ENCODE measurements around the gene NTMT1.
"Not testable (repeated sequence)": the region's sequence is repeated elsewhere in the genome, so short reads cannot be mapped to it uniquely, and the experiment has no call there.

The NTMT1 gene

DNA sequence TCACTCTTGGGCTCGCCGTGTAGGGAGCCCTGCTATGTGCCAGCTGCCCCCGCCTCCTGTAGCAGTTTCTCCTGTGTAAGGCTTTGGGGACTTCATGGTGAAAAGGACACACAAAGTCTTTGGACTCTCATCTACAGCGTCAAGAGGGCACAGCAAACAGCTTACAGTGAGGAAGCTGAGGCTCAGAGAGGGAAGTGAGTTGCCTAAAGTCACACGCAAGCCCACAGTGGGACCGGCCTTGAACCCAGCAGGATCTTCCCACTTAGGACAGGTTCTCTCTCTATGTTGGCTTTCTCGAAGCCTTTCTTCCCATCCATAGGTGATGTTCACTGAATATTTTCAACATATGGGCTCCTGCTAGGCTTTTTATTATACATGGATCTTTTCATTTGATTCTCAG, 29.7 kb downstream of the NTMT1 start:
- DNase-seq = no peak

- DNase-seq = no peak
These were observed 30.9 kb downstream of the NTMT1 start for GRCh38 chr9:129656795-129657390.

- no peak for DNase-seq
These were observed 35.1 kb downstream of the NTMT1 start for GRCh38 chr9:129661029-129661428.

GRCh38 chr9:129662239-129662638, 36.3 kb downstream of the NTMT1 start:
- DNase-seq = not testable (repeated sequence)

- DNase-seq = no peak
These were observed 38.9 kb downstream of the NTMT1 start for GRCh38 chr9:129664746-129665388.

DNA sequence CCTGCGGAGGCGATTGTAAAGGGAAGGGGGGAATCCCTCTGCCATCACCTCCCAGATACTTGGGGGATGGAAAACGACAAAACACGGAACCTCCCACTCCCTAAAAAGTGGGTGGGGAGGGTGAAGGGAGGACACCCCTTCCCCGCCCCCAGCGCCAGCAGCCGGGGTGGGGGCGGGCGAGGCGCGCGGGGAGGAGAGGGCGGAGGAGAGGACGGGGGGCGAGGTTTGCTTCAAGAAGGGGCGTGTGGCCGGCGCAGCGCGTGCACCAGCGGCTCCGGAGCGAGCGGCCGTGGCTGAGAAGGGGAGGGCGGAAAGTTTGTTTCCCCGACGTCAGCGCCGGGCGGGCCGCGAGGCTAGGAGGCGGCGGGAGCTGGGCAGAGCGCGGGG, 39.4 kb downstream of the NTMT1 start, which contains the start of gene PRRX2:
PRRX2 (plus strand) TSS at position 259 of the 387 bp plus-strand sequence. CDS start 221 bp downstream, outside the sequence.
- no peak for DNase-seq

DNA sequence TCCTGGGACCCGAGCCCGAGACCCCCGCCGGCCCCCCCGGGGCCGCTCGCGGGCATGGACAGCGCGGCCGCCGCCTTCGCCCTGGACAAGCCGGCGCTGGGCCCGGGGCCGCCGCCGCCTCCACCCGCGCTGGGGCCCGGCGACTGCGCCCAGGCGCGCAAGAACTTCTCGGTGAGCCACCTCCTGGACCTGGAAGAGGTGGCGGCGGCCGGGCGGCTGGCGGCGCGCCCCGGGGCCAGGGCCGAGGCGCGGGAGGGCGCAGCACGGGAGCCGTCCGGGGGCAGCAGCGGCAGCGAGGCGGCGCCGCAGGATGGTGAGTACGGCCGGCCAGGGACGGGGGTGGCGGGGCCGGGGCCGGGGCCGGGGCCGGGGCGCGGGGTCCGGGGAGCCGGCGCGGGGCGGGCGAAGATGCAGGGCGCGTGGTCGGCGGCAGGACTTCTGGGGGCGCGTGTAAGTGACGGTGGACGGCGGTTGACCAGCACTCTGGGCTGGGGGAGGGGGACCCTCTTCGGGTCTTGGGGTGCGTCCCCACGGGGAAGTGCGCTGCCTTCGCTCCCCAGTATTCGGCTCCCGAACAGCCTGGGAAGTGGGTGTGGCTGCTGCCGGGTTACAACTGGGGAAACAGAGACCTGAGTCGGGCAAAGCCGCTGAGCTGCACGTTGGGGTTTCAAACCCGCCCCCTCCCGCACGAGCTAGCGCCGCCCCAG, 40.0 kb downstream of the NTMT1 start:
- no peak for DNase-seq

DNA sequence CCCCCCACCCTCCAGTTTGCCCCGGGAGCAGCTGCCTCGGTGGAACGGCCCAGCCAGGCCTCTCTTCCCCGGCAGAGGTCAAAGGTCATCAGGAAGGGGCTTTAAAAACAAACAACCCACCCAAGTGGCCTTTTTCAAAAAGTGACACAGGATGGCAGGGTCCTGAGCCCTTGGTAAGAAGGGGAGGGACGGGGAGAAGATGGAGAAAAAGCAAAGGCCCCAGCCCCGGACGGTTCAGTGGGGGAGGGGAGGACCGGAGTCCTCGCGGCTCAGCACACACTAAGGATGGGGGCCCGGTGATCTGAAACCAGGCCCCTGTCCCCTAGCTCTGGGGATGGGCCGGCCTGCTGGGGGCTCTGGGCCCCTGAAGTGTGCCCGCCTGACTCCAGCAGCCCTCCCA, 40.6 kb downstream of the NTMT1 start:
- DNase-seq = no peak

GRCh38 chr9:129667378-129667777, 41.4 kb downstream of the NTMT1 start:
- no peak for DNase-seq

DNA sequence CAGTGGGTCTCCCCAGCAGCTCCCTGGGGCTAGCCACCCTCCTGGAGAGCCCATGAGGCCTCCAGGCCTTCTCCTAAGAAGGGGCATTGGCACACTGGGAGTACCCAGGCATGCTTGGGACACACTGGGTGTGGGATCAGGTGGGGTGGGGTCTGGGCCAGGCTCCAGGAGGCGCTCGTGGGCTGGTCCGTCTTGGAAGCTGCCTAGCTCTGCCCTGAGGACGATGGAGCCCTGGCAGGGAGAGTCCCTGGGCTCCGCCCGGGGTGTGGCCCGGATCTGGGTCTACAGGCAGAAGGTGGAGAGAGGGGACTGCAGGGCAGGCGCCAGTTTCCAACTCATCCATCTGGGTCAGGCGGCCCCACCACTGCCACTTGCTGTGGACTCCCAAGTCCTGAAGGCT, 41.9 kb downstream of the NTMT1 start:
- no peak for DNase-seq

DNA sequence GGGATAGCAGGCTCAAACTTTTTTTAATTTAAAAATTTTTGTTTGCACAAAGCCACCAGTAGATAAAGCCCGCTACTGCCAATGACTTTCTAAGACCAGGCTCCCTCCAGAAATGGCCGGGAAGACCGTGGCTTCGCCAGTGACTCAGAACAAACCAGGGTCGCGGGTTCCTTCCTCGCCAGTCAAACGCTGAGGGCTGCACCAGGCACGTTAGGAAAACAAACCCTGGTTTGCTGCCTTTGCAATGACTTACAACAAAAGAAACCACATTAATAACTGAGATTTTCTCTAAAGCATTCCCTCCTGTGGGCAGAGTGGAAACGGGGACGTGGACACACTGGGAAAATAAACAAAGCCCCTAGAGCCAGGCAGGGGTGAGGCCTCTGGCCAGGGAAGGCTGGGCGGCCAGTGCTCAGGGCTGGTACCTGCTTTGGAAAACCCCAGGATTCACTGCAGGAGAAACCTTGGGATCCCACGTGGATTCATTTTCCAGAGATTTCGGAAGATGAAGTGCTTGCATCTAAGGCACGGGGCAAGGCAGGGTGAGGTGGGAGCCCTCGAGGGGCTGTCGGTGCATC, 43.3 kb downstream of the NTMT1 start:
- no peak for DNase-seq

GRCh38 chr9:129669946-129670345, 44.0 kb downstream of the NTMT1 start:
- no peak for DNase-seq

GRCh38 chr9:129671065-129671464, 45.1 kb downstream of the NTMT1 start:
- no peak for DNase-seq

GRCh38 chr9:129671519-129671918, 45.6 kb downstream of the NTMT1 start:
- no peak for DNase-seq

- no peak for DNase-seq
These were observed 46.7 kb downstream of the NTMT1 start for GRCh38 chr9:129672702-129673101.

- no peak for DNase-seq
These were observed 47.6 kb downstream of the NTMT1 start for GRCh38 chr9:129673602-129674001.

- no peak for DNase-seq
These were observed 48.3 kb downstream of the NTMT1 start for GRCh38 chr9:129674229-129674628.

- DNase-seq = no peak
These were observed 49.7 kb downstream of the NTMT1 start for GRCh38 chr9:129675620-129676019.

DNA sequence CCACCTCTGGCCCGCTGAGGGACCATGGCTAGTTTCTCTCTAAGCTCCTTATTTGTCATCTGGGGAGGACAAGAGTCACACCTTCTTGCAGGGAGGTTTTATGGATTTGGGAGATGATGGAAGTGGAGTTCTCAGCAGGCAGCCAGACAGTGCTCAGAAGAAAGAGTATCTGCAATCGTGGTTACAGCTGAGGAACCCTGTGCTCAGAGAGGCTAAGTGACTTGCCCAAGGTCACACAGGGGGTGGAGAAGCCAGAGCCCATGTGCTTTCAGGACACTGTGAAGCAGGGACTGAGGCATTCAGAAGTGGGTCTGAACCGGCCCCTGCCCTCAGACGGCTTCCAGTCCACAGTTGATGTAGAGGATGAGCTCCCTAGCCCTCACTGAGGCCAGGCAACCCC, 50.3 kb downstream of the NTMT1 start:
- no peak for DNase-seq

DNA sequence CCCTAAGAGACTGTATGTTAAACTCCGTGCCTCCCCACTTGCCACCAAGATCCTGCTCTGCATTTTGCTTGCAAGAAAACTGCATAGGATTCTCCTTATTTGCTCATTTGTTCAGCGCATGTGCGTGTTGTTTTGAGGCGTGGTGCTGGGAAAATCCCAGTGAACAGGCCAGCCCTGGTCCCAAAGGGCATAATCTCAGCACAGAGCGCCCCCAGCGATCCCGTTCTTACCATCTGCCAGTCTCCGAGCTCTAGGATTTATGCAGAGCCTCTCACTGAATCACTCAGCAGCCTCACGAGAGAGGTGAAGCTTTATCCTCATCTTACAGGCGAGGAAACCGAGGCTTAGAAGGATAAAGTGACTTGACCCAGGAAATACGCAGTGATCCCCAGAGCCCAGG, 51.0 kb downstream of the NTMT1 start:
- no peak for DNase-seq

DNA sequence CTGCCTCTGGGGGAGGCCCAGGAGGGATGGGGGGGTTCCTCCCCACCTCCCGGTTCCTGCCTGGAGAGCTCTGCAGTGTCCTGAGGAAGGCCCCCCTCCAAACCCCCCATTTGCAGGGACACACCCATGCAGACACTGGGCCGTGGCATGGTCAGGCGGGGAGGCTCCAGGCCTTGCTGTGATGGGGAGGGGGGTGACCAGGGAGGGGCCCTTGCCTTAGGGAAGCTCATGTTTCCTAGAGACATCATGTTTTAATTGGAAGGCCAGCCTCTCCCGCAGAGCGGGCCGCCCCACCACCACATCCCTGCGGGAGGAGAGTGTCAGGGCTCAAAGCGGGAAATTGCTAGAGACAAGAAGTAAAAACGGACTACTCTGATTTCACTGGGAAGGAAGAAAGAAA, 51.5 kb downstream of the NTMT1 start:
- DNase-seq = no peak

GRCh38 chr9:129678844-129679243, 52.9 kb downstream of the NTMT1 start:
- no peak for DNase-seq

- DNase-seq = no peak
These were observed 53.6 kb downstream of the NTMT1 start for GRCh38 chr9:129679537-129679936.

DNA sequence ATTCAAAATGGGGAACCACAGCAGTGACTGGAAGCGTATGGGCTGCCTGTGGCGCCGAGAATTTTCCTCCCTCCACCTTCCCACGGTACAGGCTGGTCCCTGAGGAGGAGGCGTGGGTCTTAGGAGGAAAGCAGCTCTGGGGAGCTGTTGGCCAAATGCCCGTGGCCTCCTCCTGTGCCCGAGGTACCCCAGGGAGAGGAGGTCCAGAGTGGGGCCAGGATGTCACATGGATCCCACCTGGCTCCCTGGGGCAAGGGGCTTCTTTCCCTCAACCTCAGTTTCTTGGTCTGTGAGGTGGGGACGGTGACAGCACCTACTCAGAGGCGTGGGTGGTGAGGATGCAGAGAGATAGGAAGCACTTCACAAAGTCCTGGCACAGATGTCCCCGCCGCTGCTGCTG, 56.0 kb downstream of the NTMT1 start:
- no peak for DNase-seq

Measured in NCI-H2029 treated with DMSO at 0.1 percent for 48 hours (cell line).